Activated naive CD8-positive, alpha-beta T cell treated with anti-CD3 and anti-CD28 coated beads, Interleukin-2, amount 50 U/mL, for 16 hours (primary cell): ENCODE results near the gene CDCA8.

Source experiments
- DNase-seq: peaks from one replicate; pipeline ENCODE4 v3.0.0-alpha.2; 2020; ENCODE audit warnings: low read depth, low spot score

Gene CDCA8

GRCh38 chr1:37714689-37715088 is 22.4 kb downstream of the CDCA8 start:
- no peak for DNase-seq

- no peak for DNase-seq
Measured at GRCh38 chr1:37716321-37716720, 24.0 kb downstream of the CDCA8 start.

GRCh38 chr1:37717631-37718030 is 25.3 kb downstream of the CDCA8 start:
- DNase-seq: no peak

DNA sequence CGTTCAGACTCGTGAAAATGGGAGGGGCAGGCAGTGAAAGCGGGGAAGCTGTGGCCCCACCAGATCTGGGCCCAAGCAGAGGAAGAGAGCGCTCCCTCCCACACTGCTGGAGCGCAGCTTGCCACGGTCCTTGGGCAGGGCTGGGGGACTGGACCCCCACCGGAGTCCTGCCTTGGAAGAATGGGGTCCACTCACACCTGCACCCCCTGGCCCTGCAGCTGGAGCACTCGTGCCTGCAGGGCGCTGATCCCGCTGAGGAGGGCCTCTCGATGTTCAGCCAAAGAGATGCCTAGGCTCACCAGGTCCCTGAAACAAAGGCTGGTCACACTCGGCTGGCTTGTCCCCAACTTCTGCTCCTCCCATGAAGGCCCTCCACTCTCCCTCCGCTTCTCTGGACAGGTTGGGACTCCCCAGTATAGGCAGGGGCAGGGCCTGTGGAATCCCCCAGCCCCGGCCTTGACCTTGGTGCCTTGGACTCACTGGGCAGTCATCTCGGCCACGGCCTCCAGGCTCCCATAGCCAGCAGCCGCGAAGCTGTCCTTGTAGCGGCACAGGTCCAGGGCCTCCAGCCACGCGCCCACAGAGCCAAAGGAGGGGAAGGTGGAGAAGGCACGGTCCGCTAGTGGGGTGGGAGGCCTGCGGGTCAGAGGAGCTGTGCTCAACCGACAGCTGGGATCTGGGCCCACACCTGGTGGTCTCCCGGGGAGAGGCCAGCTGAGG is 26.0 kb downstream of the CDCA8 start:
- no peak for DNase-seq

DNA sequence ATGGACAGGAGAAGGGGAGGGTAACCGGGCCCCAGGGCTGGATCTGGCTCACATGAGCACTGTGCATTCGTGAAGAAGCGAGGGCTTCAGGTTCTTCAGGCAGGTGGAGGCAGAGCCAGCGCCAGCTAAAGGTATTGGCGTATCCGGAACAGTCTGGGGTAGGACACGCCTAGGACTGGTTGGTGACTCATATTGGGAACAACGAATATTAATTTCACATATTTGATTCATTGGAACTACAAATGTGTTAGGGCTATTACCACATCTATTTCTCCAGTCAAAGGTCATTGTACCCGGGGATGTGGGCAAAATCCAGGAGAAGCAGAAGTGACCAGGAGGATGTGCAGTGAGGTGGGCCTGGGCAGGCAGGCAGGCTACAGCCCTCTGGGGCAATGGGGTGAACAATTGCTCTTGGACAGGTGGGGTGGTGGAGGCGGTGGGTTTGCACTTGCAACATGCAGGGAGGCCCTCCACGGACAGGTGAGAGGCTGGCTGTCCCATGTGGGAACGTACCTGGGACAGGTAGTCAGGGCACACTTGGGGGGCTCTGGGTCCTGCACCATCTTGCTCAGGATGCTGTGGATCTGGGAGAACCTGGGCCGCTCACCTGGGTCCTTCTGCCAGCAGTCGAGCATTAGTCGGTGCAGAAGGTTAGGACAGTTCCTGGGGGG is 26.7 kb downstream of the CDCA8 start:
- no peak for DNase-seq

DNA sequence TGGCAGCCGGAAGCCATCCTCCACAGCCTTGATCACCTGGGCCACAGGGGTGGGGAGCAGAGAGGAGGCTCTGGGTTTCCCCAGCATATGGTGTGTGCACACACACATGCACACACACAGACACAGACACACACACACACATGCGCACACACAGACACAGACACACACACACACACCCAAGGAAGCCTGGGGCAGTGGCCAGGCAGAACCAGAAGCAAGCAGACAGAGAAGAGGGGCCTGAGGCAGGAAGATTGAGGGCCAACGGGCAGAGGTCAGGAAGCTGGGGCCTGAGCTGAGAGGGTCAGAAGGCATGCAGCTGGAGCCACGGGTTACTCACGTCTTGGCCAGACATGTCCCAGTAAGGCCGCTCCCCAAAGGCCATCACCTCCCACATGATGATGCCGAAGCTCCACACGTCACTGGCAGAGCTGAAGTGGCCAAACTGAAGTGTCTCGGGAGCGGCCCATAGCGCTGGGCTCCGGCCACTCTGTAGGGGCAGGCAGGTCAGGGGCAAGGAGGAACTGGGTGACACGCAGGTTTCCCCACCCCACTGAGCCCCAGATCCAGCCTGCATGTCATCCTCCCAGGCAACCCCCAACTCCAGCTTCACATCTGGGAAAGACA is 27.4 kb downstream of the CDCA8 start:
- no peak for DNase-seq

DNA sequence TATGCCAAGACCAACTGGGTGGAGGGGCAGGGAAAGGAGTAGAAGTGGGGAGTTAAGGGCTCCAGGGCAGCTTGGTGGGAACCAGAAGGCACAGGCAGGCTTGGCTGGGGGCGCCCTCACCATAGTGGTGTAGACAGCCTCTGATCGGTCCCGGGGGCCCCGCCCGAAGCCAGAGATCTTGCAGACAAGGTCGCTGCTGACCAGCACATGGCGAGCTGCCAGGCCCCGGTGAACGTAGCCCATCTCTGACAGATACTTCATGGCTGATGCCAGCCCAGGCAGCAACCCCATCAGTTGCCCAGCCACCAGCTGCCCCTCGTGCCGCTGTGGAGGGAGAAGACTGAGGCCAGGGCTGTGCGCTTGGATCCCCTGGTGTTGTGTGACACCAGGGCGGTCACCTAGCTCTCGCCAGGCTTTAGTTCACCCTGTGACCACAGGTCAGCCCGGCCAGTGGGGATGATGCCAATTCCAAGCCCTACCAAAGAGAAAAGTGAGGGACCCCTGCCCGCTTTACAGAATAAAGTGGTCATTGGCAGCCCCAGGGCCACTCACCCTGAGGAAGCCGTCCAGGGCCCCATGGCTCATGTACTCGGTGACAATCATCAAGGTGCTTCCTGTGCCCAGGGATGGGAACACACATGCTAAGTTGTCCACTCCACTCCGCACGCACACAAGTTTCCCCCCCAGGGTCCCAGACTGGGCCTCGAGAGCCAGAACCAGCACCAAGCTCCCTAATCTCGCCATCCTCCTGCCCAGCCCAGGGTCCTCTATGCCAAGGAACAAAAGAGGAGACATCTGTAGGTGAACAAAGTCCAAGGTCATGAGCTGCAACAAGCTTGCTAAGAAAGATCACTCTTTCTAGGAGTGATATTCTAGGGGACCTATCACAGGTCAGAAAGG is 28.2 kb downstream of the CDCA8 start:
- no peak for DNase-seq

GRCh38 chr1:37721565-37721964 is 29.2 kb downstream of the CDCA8 start:
- DNase-seq: no peak

GRCh38 chr1:37722181-37723071 is 30.1 kb downstream of the CDCA8 start:
- DNase-seq: no peak

- no peak for DNase-seq
Measured at GRCh38 chr1:37723072-37723389, 30.7 kb downstream of the CDCA8 start.

DNA sequence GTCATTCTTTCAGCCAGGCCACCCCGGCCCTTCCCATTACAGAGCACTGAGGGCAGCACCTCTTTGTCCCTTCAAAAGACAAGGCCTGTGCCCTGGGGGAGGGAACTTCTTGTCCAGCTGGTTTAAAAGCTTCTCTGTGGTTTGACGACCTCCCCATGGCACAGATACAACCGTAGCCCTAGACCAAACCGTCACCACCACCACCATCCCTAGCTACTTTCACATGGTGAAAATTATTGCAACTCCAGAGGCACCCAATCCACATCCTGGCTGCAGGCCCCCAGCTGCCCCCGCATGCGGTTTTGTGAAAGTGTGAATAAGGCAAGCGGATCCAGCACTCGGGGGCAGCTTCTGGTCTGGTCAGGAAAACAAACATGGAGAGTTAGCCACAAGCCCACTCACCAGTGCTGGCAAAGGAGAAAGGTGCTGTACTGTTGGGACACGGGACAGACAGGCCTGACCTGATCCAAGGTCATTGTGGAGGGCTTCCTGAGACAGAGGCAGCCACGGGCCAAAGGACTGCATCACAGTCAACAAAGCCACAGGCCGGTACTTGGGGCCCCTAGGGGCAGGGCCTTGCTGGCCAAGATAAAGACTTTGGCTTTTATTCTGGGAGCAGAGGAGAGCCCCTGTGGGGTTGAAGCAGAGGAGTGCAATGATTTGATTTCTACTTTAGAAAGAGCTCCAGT is 31.2 kb downstream of the CDCA8 start:
- no peak for DNase-seq

DNA sequence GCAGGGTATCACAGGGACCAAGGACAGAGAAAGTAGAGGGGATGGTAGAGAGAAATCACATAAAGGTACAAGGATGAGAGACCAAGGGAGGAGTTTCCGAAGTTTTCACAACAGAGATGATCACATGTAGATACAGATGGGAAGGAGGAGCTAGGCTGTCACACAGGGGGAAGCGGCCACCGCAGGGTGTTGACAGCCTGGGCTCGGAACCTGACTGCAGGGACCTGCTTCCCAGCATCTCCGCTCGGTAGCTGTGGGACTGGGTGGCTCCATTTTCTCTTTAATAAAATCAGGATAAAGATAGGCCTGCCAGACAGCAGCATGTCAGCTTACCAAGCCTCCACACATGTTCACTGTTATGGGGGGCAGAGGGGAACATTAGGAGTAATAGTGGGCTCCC is 32.3 kb downstream of the CDCA8 start:
- DNase-seq: no peak

DNA sequence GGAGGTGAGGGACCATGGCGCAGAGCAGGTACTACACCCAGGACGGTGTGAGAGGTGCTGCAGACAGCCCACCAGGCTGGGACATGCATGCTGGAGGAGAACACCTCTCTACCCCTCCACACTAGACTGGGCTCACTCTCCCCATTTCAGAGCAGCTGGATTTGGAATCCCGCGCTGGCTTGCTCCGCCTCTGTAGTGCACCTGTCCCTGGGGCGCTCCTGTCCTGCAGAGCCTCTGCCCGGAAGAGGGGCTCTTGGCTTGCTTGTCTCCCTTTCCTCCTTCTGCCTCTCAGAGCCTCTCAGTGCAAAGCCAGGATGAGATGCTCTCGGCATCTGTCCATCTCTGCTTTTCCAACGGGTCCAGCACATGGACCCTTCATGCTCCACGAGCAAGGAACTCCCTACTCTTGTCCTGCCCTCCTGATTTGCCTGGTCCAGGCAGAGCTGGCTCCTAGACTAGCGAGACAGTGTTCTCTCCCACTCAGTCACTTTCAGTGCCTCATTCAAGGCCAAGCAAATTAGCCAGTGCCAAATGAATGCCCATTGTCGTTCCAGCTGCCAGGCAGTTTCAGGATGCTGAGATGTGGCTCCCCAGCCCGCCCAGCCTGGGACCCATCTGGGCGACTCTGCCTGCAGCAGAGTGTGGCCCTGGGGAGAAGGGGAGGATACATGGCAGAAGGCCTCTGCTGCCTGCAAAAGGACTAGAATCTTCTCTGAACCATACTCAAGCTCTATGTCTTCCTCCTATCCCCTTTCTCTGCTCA is 33.7 kb downstream of the CDCA8 start:
- DNase-seq: no peak

- DNase-seq: no peak
Measured at GRCh38 chr1:37726751-37727585, 34.7 kb downstream of the CDCA8 start.

DNA sequence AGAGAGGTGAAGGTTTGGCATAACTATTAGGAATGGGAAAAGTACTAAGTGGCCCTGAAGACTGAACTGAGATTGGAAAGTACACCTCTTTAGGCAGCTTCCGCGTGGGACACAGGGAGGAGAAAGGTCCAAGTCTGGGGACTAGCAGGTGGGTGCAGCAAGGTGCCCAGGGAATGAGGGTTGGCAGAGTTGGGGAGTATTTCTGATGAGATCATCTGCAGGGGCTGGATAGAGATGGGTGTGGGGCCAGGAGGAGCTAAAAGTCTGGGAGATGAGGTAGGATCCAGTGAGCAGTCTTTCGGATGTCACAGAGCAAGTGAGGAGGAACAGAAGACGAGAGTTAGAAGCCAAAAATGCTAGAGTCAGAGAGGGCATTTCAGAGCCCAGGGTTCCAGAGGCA is 36.1 kb downstream of the CDCA8 start:
- no peak for DNase-seq

- DNase-seq: no peak
Measured at GRCh38 chr1:37730376-37730775, 38.1 kb downstream of the CDCA8 start.

- no peak for DNase-seq
Measured at GRCh38 chr1:37731312-37732019, 39.1 kb downstream of the CDCA8 start.

DNA sequence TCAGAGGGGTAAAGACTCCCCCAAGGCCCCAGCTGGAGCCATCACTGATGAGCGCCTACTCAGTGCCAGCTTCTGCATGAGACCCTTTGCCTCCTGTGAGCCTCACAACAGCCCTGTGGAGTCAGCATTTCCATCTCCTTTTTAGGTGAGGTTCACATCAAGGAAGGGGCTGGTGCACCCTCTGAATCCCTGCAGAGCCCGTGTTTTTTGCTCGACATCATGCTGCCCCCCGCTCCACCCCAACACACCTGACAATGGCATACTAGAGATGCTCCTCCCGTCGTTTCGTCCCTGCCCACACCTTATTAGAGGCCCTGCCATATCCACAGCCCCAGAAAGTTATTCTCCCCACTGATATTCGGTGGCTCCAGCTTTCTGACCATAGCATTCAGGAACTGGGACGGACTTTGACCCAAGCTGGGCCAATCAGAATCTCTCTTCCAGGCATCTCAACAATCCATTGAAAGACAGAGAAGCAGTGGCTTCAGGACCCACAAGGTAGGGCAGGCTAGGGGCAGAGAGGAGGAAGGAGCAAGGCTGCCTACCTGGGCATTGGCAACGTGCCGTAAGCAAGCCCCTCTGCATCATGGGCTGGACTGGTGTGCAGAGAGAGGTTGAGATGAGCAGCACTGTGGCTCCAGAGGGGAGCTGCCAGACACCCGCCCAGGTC is 39.9 kb downstream of the CDCA8 start:
- DNase-seq: no peak
